Endodermal cell (in vitro differentiated cells): ENCODE results near the gene BRD2. TPM values are rescaled to one million over a fixed set of nuclear protein-coding genes. Genes with fewer than 3 reads are reported as not detected.

Source experiments
- DNase-seq: peaks from one replicate; pipeline ENCODE4 v3.0.0-alpha.2; 2017
- H3K27ac ChIP-seq: 2 replicates; pipeline ENCODE4 v1.5.1; 2013; ENCODE audit warnings: mild to moderate bottlenecking, low read depth, low read length, moderate library complexity
- H3K27me3 ChIP-seq: 2 replicates; pipeline ENCODE4 v1.6.1; 2013; ENCODE audit warnings: mild to moderate bottlenecking, low read length, moderate library complexity; ENCODE audit not compliant: insufficient read depth, control insufficient read depth, poor library complexity, severe bottlenecking
- H3K36me3 ChIP-seq: 2 replicates; pipeline ENCODE4 v1.7.0; 2013; ENCODE audit warnings: mild to moderate bottlenecking, low read length, moderate library complexity; ENCODE audit not compliant: control insufficient read depth, insufficient read depth
- H3K4me1 ChIP-seq: one replicate; pipeline ENCODE4 v1.7.0; 2013; ENCODE audit warnings: low read length; ENCODE audit not compliant: control insufficient read depth, insufficient read depth
- H3K4me3 ChIP-seq: 2 replicates; pipeline ENCODE4 v1.5.1; 2013; ENCODE audit warnings: mild to moderate bottlenecking, low read length, moderate library complexity
- H3K9ac ChIP-seq: 2 replicates; pipeline ENCODE4 v1.6.1; 2013; ENCODE audit warnings: mild to moderate bottlenecking, low read length, moderate library complexity; ENCODE audit not compliant: poor library complexity, severe bottlenecking; ENCODE audit errors: extremely low read depth
- H3K9me3 ChIP-seq: 2 replicates; pipeline ENCODE4 v1.6.1; 2013; ENCODE audit warnings: mild to moderate bottlenecking, low read length, moderate library complexity; ENCODE audit not compliant: control insufficient read depth
- H3K27ac Mint-ChIP-seq: 2 replicates; pipeline ENCODE4 v1.8.0; 2020; ENCODE audit warnings: mixed read lengths
- H3K27me3 Mint-ChIP-seq: 2 replicates; pipeline ENCODE4 v1.8.0; 2021; ENCODE audit warnings: mild to moderate bottlenecking, mixed read lengths; ENCODE audit not compliant: insufficient read depth
- H3K36me3 Mint-ChIP-seq: 2 replicates; pipeline ENCODE4 v1.8.0; 2020; ENCODE audit warnings: low read depth, mixed read lengths
- H3K4me1 Mint-ChIP-seq: 2 replicates; pipeline ENCODE4 v1.8.0; 2020; ENCODE audit warnings: mixed read lengths
- H3K4me3 Mint-ChIP-seq: 2 replicates; pipeline ENCODE4 v1.8.0; 2020; ENCODE audit warnings: mild to moderate bottlenecking, moderate library complexity, mixed read lengths
- H3K9me3 Mint-ChIP-seq: 2 replicates; pipeline ENCODE4 v1.8.0; 2020; ENCODE audit warnings: mild to moderate bottlenecking, mixed read lengths
- CTCF ChIP-seq: fragments of 200-600 bp; sonication (generic); conservative IDR thresholded peaks from 2 replicates; pipeline ENCODE4 v1.5.0; 2021; ENCODE audit warnings: antibody characterized with exemption, mild to moderate bottlenecking
- WGBS, 2 experiments: methylation state at CpG; one replicate each; pipeline versions ENCODE4 v1.1.5 to v1.1.7; 2013; ENCODE audit warnings: missing lambda C conversion rate in 2 of 2, mixed read lengths in 1 of 2; ENCODE audit not compliant: insufficient coverage in 1 of 2, insufficient read length in 1 of 2; 5-methylcytosine and 5-hydroxymethylcytosine counted together
- total RNA-seq, 2 donors: library from RNA; stranded (reverse); fragmentation: NEBNext Ultra II Directional in 1 of 2; extraction: Animal tissue kit (Norgen Biotek cat#: 25700) in 1 of 2; gene quantifications; 2 replicates in 1 of 2; 3 replicates in 1 of 2; pipeline ENCODE4 v1.2.1, GENCODE V29; 2021

Gene BRD2
- total RNA-seq, 2 donors from 2014 or later: 209 to 233 TPM

GRCh38 chr6:32977272-32977952, 9.0 kb downstream of the BRD2 start:
- Histone ChIP-seq H3K9ac (no peak overlapping the region), H3K27ac (no peak overlapping the region), H3K36me3 (peaks cover 96% of the 10 kb centered on the region), H3K4me3 (peak overlapping the region; percentile 98), H3K4me1 (no peaks in the 10 kb centered on the region), H3K27me3 (no peaks in the 10 kb centered on the region), H3K9me3 (no peaks in the 10 kb centered on the region)
- TF ChIP-seq CTCF: no peak
- 94 to 97% methylated on average over 9 to 10 of the region's 10 CpGs for WGBS, 2 experiments
- H3K36me3 Mint-ChIP-seq: peaks cover 97% of the 10 kb centered on the region
- peaks cover 45% of the 10 kb centered on the region for H3K4me1 Mint-ChIP-seq
- no peak for DNase-seq
- H3K9me3 Mint-ChIP-seq: no peaks in the 10 kb centered on the region
- H3K27me3 Mint-ChIP-seq: no peaks in the 10 kb centered on the region
- H3K4me3 Mint-ChIP-seq: no peak overlapping the region
- H3K27ac Mint-ChIP-seq: peak overlapping the region; percentile 65

DNA sequence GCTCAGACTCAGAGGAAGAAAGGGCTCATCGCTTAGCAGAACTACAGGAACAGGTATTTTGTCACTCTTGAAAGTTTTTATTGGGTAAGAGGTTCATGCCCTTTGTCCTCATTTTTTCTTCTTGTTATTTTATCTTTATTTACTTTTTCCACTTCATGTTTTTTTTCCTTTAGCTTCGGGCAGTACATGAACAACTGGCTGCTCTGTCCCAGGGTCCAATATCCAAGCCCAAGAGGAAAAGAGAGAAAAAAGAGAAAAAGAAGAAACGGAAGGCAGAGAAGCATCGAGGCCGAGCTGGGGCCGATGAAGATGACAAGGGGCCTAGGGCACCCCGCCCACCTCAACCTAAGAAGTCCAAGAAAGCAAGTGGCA, 9.5 kb downstream of the BRD2 start:
- no peak for TF ChIP-seq CTCF
- Histone ChIP-seq H3K4me1 (peaks cover 4% of the 10 kb centered on the region), H3K36me3 (peaks cover 90% of the 10 kb centered on the region), H3K27me3 (no peaks in the 10 kb centered on the region), H3K4me3 (no peak overlapping the region), H3K27ac (no peak overlapping the region), H3K9ac (no peak overlapping the region), H3K9me3 (no peaks in the 10 kb centered on the region)
- Mint-ChIP-seq H3K27ac (peak overlapping the region; percentile 65), H3K9me3 (no peaks in the 10 kb centered on the region), H3K4me1 (peaks cover 48% of the 10 kb centered on the region), H3K27me3 (no peaks in the 10 kb centered on the region), H3K4me3 (no peak overlapping the region), H3K36me3 (peaks cover 91% of the 10 kb centered on the region)
- WGBS, 2 experiments: 93 to 100% methylated on average over 2 to 7 of the region's 7 CpGs
- no peak for DNase-seq

- no peaks in the 10 kb centered on the region for H3K27me3 ChIP-seq
- H3K4me3 ChIP-seq: no peak overlapping the region
- H3K27me3 Mint-ChIP-seq: no peaks in the 10 kb centered on the region
- H3K9ac ChIP-seq: no peak overlapping the region
- peaks cover 72% of the 10 kb centered on the region for H3K36me3 Mint-ChIP-seq
- H3K9me3 Mint-ChIP-seq: no peaks in the 10 kb centered on the region
- no peak overlapping the region for H3K27ac ChIP-seq
- no peak for TF ChIP-seq CTCF
- peaks cover 5% of the 10 kb centered on the region for H3K4me1 ChIP-seq
- H3K36me3 ChIP-seq: peaks cover 71% of the 10 kb centered on the region
- no peaks in the 10 kb centered on the region for H3K9me3 ChIP-seq
- H3K27ac Mint-ChIP-seq: peak overlapping the region; percentile 33
- 96 to 99% methylated on average over 11 to 12 of the region's 12 CpGs for WGBS, 2 experiments
- peaks cover 48% of the 10 kb centered on the region for H3K4me1 Mint-ChIP-seq
- no peak for DNase-seq
- H3K4me3 Mint-ChIP-seq: no peak overlapping the region
These were observed 11.5 kb downstream of the BRD2 start for GRCh38 chr6:32979720-32980487.
